HL-60/S4 treated with phorbol 12-myristate 13-acetate at 8.2 ng/mL for 4 days and 3 days (cell line): Measurements from ENCODE around the gene CLDN3.
"Not testable (repeated sequence)": the region's sequence is repeated elsewhere in the genome, so short reads cannot be mapped to it uniquely, and the experiment has no call there.

Experiments used
- in situ Hi-C: fragments of 300-500 bp; cut with MboI; formaldehyde crosslinking; loops from 2 replicates; pipeline ENCODE4 v1.15.0; 2022; ENCODE audit warnings: low sequenced_read_pairs

Gene CLDN3

GRCh38 chr7:73738220-73738611, 31.9 kb downstream of the CLDN3 start:
- in situ Hi-C loops = no loop called here

GRCh38 chr7:73737491-73738219, 32.4 kb downstream of the CLDN3 start:
- in situ Hi-C loops = no loop called here

- in situ Hi-C loops = no loop called here
Observed at GRCh38 chr7:73736885-73737284, 33.2 kb downstream of the CLDN3 start.

DNA sequence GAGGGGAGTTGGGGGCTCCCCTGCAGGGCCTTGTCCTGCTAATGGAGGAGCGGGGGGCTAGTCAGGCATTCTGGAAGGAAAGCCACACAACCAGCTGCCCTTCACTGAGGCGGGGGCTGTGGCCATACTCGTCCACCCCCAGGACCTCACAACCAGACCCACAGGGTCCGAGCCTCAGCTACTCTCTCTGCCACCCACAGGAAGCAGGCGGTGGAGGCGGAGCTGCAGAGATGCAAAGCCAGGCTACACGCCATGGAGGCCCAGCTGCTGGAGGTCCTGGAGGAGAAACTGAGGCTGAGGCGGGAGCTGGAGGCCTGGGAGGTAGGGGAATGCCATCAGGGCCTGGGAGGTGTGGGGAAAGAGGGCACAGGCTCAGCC, 34.6 kb downstream of the CLDN3 start:
- in situ Hi-C loops = no loop called here

DNA sequence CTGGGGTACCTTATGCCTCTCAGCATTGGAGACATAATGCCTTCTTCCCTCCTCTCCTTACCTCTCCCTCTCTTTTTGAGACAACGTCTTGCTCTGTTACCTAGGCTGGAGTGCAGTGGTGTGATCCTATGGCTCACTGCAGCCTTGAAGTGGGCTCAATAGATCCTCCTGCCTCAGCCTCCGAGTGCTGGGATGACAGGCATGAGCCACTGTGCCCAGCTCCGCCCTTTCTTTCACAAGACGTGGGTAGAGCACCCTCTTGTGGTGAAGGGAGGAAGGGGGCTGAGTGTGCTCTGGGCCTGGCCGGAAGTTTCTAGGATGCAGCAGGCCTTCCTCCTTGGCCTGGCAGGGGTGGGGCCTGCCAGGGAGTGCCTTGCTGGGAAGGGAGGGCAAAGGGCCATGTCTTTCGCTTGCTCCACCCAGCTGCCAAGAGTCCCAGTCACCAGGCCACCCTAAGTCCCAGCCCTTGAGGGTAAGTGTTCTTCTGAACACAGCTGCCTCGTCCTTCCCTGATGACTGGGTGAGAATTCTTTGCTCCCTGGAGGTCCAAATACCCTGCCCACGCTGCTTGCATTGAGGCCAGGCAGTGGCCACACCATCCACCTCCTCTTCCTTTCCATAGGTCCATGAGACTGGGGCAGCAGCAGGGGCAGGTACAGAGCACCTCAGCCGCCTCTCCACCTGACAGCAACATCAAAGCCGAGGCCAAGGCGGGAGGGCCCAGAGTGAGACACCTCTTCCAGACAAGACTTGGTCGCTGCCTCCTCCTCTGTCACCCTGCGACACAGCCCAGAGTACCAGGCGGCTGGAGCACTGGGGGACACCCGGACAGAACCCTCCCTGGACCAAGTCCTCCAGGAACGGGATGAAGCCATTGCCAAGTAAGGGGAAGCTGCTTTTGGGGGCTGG, 35.2 kb downstream of the CLDN3 start:
- in situ Hi-C loops = no loop called here

DNA sequence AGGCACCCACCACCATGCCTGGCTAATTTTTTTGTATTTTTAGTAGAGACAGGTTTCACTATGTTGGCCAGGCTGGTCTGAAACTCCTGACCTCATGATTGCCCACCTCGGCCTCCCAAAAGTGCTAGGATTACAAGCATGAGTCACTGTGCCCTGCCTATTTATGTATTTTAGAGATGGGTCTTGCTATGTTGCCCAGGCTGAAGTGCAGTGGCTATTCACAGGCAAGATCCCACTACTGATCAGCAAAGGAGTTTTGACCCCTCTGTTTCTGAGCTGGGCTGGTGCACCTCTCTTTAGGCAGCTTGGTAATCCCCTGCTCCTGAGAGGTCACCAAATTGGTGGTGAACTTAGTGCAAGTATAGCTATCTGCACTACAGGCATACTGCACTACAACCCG, 37.7 kb downstream of the CLDN3 start:
- in situ Hi-C loops = no loop called here

DNA sequence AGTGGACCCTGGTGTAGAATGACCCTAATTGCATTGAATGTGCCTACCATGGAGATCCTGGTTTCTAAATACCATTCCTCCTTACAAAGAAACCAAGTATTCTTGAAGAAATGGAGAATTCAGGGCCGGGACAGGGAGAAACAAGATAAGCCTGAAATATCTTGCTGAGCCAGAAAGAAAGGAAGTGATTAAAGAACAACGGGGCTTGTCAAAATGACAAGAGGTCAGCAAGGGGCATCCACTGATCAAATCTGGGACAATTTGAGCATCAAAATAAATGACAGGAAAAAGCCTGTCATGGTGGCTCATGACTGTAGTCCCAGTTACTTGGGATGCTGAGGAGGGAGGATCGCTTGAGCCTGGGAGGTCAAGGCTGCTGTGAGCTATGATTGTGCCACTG, 39.6 kb downstream of the CLDN3 start:
- in situ Hi-C loops = no loop called here

GRCh38 chr7:73728551-73728950, 41.5 kb downstream of the CLDN3 start:
- in situ Hi-C loops = no loop called here

- in situ Hi-C loops = no loop called here
Observed at GRCh38 chr7:73727952-73728351, 42.1 kb downstream of the CLDN3 start.

- in situ Hi-C loops = no loop called here
Observed at GRCh38 chr7:73726083-73726466, 44.0 kb downstream of the CLDN3 start.

DNA sequence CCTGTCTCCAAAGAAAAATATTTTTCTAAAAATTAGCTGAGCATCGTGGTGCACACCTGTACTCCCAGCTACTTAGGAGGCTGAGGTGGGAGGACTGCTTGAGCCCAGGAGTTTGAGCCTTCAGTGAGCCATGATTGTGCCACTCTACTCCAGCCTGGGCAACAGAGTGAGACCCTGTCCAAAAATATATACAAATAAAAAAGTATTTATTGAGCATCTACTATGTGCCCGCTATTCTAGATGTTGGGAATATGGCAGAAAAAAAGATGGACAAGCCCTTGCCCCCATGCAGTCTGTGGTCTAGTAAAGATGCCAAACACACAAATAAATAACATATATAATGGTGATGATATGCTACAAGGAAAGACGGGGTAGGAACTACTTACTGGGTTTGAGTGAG, 46.3 kb downstream of the CLDN3 start:
- in situ Hi-C loops = no loop called here

DNA sequence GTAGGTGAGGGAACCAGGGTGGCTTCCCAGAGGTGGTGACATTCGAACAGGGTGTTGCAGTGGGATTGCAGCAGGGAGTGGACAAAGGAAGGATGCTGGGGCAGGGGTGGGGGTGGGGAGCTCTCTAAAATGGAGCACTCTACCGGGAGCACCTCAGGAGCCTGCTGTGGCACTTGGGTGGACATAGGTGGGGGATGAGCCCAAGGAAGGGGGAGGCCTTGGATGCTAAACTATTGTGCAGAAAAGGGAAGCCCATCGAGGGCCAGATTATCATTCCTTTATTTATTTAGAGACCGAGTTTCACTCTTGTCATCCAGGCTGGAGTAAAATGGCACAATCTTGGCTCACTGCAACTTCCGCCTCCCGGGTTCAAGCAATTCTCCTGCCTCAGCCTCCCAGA, 47.3 kb downstream of the CLDN3 start:
- in situ Hi-C loops = no loop called here

- in situ Hi-C loops = not testable (repeated sequence)
Observed at GRCh38 chr7:73722182-73722581, 47.9 kb downstream of the CLDN3 start.

DNA sequence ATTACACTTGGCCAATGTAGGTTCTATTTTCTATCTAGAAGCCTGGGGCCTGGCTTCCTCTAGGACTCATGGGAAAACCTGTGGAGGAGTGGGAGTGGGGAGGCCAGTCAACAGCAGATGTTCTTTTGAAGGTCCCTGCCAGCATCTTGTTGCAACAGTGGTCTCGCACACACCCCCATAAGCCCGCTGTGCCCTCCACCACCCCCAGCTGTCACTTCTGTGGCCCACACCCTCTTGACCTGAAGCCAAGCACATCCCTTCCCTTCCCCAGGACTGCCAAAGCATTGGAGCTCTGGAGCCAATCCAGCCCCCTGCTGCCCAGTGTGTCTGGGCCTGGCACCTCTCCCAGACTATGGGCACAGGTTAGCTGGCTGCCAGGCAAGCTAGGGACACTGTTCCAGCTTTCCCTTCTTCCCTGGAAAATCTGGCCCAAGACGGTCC, 48.7 kb downstream of the CLDN3 start:
- in situ Hi-C loops = no loop called here

DNA sequence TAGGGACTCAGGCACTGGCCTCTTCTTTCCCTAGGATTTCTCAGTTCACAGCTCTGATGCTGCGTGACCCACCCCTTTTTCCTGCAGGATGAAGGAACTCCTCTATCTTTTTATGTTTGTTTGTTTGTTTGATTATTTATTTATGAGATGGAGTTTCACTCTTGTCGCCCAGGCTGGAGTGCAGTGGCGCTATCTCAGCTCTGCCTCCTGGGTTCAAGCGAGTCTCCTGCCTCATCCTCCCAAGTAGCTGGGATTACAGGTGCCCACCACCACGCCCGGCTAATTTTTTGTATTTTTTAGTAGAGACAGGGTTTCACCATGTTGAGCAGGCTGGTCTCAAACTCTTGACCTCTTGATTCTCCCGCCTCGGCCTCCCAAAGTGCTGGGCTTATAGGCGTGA, 49.6 kb downstream of the CLDN3 start:
- in situ Hi-C loops = not testable (repeated sequence)

DNA sequence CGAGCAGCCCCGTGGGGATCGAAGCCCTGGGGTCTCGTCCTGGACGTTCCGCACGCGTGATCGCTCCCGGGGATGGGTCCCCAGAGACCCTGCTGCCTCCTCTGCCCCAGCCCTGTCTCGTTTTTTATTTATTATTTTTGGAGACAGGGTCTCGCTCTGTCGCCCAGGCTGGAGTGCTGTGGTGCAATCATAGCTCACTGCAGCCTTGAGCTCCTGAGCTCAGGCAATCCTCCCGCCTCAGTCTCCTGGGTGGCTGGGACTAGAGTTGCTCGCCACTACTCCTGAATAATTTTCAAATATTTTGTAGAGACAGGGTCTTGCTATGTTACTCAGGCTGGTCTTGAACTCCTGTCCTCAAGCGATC, 50.3 kb downstream of the CLDN3 start:
- in situ Hi-C loops = loop anchor here (10.0 kb wide), 1 partner anchor 115 kb away; no protein-coding TSS in a partner anchor
